ENCODE results near the gene P2RX7.
A peak's percentile ranks its signal among the peaks of the same experiment; 100 is the strongest.

The P2RX7 gene

DNA sequence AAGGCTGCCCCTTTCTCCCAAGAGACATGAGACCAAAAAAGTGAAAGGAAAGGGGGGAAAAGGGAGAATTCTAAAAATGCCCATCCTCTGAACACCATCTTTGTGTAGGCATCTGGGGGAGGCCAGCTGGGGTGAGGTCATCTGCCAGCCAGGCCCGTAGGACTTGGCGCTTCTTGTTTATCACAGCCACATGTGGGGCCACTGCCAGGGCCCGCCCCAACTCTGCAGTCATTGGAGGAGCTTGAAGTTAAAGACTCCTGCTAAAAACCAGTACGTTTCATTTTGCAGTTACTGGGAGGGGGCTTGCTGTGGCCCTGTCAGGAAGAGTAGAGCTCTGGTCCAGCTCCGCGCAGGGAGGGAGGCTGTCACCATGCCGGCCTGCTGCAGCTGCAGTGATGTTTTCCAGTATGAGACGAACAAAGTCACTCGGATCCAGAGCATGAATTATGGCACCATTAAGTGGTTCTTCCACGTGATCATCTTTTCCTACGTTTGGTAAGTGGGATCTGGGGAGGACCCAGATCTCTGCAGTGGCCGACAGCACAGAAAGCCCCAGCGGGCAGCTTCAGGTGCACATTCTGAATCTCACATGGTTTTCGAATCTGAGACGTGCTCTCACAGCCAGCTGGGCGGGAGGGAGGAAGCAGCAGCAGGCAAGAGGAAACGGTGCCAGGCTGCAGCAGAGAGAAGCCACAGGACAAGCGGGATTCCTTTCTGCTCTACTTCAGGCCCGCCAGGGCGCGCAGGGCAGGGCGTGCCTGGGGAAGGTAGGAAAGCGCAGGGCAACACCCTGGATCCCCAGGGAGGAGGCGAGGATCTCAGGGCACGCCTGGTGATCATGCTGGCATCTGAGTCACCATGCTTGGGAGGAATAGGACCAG, at the start of gene P2RX7:
P2RX7 (plus strand) TSS at position 276 of the 881 bp plus-strand sequence; CDS start at position 371, 95 bp downstream.
- peak; percentile 48 for DNase-seq (ENCODE audit: low read depth)
- TF ChIP-seq, protein P1, sequence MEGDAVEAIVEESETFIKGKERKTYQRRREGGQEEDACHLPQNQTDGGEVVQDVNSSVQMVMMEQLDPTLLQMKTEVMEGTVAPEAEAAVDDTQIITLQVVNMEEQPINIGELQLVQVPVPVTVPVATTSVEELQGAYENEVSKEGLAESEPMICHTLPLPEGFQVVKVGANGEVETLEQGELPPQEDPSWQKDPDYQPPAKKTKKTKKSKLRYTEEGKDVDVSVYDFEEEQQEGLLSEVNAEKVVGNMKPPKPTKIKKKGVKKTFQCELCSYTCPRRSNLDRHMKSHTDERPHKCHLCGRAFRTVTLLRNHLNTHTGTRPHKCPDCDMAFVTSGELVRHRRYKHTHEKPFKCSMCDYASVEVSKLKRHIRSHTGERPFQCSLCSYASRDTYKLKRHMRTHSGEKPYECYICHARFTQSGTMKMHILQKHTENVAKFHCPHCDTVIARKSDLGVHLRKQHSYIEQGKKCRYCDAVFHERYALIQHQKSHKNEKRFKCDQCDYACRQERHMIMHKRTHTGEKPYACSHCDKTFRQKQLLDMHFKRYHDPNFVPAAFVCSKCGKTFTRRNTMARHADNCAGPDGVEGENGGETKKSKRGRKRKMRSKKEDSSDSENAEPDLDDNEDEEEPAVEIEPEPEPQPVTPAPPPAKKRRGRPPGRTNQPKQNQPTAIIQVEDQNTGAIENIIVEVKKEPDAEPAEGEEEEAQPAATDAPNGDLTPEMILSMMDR (conservative IDR thresholded peaks at IDR 0.05; ENCODE audit: low read depth, low read length): no peak
- peak within 1 kb of the TSS; percentile 59 for H3K4me3 ChIP-seq (ENCODE audit: low read depth, low read length)

DNA sequence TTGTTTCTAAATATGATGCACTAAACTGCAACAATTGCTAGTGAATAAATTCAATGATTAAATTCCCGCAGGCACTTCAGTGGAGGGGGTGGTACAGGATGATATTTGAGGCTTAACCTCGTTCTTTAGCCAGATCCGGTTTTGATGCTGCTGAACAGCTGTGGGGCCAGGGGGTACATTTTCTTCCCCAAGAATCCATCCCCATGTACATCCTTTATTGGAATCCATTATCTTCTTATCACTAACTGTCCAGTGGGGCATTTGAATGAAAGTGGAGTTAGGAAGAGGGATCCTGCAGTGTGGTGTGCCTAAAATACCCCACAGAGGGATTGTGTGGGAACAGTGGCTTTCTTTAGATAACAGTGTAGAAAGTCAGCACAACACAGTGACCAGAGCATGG, 48.4 kb upstream of the P2RX7 start:
- TF ChIP-seq, protein P1 (conservative IDR thresholded peaks at IDR 0.05; ENCODE audit: low read depth, low read length): no peak
- H3K4me3 ChIP-seq (ENCODE audit: low read depth, low read length): no peak overlapping the region
- no peak for DNase-seq (ENCODE audit: low read depth)

DNA sequence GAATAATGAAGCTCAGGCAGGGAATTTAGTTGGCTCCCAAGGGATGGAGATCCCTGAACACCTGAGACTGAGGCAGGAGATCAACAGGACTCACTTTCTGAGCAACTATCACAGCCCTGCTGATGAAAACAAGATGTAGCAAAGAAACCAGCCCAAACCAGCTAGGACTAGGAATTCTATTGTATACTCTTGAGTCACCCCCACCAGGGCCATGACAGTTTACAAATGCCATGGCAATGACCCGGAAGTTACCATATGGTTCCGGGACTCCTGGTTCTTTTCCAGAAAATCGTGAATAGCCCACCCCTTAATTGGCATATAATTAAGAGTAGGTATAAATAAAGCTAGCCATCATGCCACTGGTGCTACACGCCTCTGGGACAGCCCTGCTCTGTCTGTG, 47.6 kb upstream of the P2RX7 start:
- H3K4me3 ChIP-seq (ENCODE audit: low read depth, low read length): no peak overlapping the region
- TF ChIP-seq, protein P1 (conservative IDR thresholded peaks at IDR 0.05; ENCODE audit: low read depth, low read length): no peak
- DNase-seq (ENCODE audit: low read depth): no peak

DNA sequence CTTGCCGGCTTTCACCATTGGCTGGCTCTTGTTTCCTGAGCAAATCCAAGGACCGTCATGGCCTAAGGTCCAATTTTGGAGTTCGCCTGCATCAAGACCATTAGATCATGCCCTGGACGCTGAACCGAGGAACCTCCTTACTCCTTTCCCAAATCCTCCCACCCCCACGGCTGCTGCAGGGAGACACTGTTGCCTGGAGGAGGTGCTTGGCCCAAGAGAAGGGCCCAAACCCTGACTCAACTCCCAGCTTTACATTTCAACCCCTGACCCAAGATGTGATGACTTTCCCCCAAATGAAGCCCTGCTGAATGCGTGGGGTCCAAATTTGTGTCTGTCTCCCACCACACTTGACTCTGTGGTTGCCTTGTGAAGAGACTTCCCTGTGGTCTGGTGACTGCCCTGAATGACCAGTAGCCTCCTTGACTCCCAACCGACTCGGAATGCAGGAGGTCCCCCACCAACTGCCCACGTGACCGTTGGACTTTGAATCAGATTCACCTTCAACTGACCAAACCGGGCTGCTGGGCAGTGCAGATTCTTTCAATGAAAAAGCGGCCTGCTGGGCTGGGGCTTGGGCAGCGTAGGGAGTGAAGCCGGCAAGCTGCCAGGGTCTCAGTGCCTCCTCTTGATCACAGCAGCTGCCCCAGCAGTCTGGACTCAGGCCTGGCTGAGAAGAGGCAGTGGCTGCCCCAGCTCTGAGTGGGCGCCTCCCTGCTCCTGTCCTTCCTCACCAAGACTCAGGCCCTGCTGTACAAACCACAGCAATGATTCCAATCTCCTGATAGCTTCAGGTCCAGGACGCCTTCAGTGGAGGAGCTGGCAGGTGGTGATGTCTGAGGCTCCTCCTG, 46.9 kb upstream of the P2RX7 start:
- H3K4me3 ChIP-seq (ENCODE audit: low read depth, low read length): no peak overlapping the region
- DNase-seq (ENCODE audit: low read depth): no peak
- TF ChIP-seq, protein P1 (conservative IDR thresholded peaks at IDR 0.05; ENCODE audit: low read depth, low read length): no peak

DNA sequence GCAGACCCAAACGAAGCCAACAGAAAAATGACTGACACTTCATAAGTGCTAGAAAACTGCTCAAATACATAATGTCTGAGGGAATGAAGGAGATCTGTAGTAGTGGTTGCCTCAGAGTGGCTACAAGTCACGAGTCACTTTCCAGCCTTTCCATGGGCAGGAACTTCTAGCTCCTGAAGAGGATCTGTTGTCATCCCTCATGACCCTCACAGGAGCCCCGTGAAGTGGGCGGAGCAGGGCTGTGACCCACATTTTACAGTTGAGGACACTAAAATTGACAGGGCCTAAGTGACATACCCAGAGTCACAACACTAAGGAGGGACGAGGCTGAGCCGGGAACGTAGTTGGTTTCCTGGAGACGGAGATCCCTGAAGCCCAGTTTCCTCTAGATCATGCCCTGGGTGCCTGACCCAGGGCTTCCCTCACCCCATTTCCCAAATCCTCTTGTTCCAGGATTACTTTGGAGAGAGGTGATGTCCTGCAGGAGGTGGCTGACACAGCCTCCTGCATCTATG, 45.8 kb upstream of the P2RX7 start:
- no peak for DNase-seq (ENCODE audit: low read depth)
- TF ChIP-seq, protein P1 (conservative IDR thresholded peaks at IDR 0.05; ENCODE audit: low read depth, low read length): no peak
- no peak overlapping the region for H3K4me3 ChIP-seq (ENCODE audit: low read depth, low read length)

DNA sequence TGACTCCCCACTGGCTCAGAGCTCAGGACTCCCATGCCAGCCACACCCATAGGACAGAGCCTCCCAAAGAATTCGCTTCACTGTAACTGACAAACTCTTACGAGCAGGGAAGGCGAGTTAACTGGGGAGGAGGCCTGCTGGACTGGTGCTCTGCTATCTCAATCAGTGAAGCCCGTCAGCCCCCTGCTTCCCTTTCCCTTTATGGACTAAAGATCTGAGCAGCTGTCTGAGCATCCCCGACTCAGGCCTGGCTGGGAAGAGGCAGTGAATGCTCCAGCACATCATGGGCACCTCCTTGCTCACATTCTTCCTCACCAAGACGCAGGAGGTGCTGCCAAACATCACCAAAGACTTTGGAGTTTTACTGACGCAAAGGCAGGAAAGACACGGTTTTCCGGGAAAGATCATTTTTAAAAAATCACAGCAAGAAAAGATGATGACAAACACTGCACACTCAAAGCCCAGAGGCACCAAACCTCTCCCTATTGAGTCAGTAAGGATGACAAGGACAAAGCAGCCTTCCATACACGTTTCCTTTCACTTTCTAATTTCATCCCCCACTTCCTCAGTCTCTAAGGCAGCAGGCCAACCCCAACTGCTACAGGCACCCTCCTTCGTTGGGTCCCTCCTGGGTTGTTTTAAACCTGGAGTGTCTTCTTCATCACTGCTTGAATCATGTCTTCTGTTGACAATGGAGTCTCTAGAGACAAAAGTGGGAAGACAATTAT, 45.0 kb upstream of the P2RX7 start:
- H3K4me3 ChIP-seq (ENCODE audit: low read depth, low read length): no peak overlapping the region
- TF ChIP-seq, protein P1 (conservative IDR thresholded peaks at IDR 0.05; ENCODE audit: low read depth, low read length): no peak
- DNase-seq (ENCODE audit: low read depth): no peak
